Fibroblast of the aortic adventitia (primary cell): ENCODE data around the gene FGF12. TPM values are rescaled to one million over a fixed set of nuclear protein-coding genes. Genes with fewer than 3 reads are reported as not detected.

Experiments used
- DNase-seq: peaks from one replicate; pipeline ENCODE4 v3.0.0-alpha.2; 2010; ENCODE audit warnings: low read depth
- H3K4me3 ChIP-seq: 2 replicates; pipeline ENCODE4 v1.5.1; 2011; ENCODE audit warnings: low read depth, mild to moderate bottlenecking, control low read depth, low read length, moderate library complexity
- CTCF ChIP-seq: IDR thresholded peaks from 2 replicates; pipeline ENCODE4 v1.5.1; 2011; ENCODE audit warnings: mild to moderate bottlenecking, low read length, control low read depth, inconsistent platforms; ENCODE audit not compliant: insufficient read depth
- total RNA-seq: library from RNA; depleted of rRNA; stranded (reverse); fragments of >200 nt; gene quantifications from 2 replicates; pipeline ENCODE4 v1.2.3, GENCODE V29; 2012; ENCODE audit warnings: low replicate concordance

FGF12 gene
- total RNA-seq, 1 donor = 0.36 TPM

GRCh38 chr3:192637803-192638202 lies 89.5 kb downstream of the FGF12 start:
- no peak for TF ChIP-seq CTCF
- DNase-seq = no peak
- no peak overlapping the region for H3K4me3 ChIP-seq

- H3K4me3 ChIP-seq = no peak overlapping the region
- DNase-seq = no peak
- no peak for TF ChIP-seq CTCF
These were observed 90.6 kb downstream of the FGF12 start for GRCh38 chr3:192636517-192637444.

GRCh38 chr3:192629429-192629828 lies 97.9 kb downstream of the FGF12 start:
- TF ChIP-seq CTCF = no peak
- DNase-seq = no peak
- H3K4me3 ChIP-seq = no peak overlapping the region

- no peak overlapping the region for H3K4me3 ChIP-seq
- no peak for DNase-seq
- TF ChIP-seq CTCF = no peak
These were observed 105.4 kb downstream of the FGF12 start for GRCh38 chr3:192621909-192622308.

- H3K4me3 ChIP-seq = no peak overlapping the region
- DNase-seq = no peak
- TF ChIP-seq CTCF = no peak
These were observed 107.1 kb downstream of the FGF12 start for GRCh38 chr3:192620275-192620674.

GRCh38 chr3:192611411-192611810 lies 115.9 kb downstream of the FGF12 start:
- no peak overlapping the region for H3K4me3 ChIP-seq
- no peak for TF ChIP-seq CTCF
- no peak for DNase-seq
